Measurements from ENCODE around the gene GSPT1.
A peak's percentile ranks its signal among the peaks of the same experiment; 100 is the strongest.

GSPT1 gene

GRCh38 chr16:11915114-11915643 is 577 bp downstream of the GSPT1 start:
- Histone ChIP-seq H3K4me3 (ENCODE audit: insufficient read depth, low read length, poor library complexity, severe bottlenecking) (peak overlapping the region; percentile 77), H3K36me3 (ENCODE audit: low read length) (0 out of 2 replicates have a peak, but pooled peaks cover 2% of the 10 kb centered on the region), H3F3A (ENCODE audit: insufficient read depth) (no peaks in the 10 kb centered on the region), H3K4me2 (ENCODE audit: low read depth, low read length, poor library complexity, severe bottlenecking) (peak overlapping the region; percentile 92), H3K9me3 (ENCODE audit: insufficient read depth, low read length) (no peaks in the 10 kb centered on the region), H3K27ac (ENCODE audit: low read depth, low read length) (peak overlapping the region; percentile 49), H4K20me1 (ENCODE audit: low read depth, low read length) (peaks cover 26% of the 10 kb centered on the region; the same call in 1 of the 2 replicates), H3K9me2 (replicated peaks; ENCODE audit: insufficient read depth, low read length) (no peaks in the 10 kb centered on the region), H3K79me2 (ENCODE audit: insufficient read depth, low read length) (peaks cover 55% of the 10 kb centered on the region), H3K27me3 (ENCODE audit: low read length) (no peaks in the 10 kb centered on the region), H3K9ac (ENCODE audit: low read length) (peak overlapping the region; percentile 73), H2AFZ (ENCODE audit: low read depth, low read length, severe bottlenecking) (no peak overlapping the region)
- TF ChIP-seq, protein P1, sequence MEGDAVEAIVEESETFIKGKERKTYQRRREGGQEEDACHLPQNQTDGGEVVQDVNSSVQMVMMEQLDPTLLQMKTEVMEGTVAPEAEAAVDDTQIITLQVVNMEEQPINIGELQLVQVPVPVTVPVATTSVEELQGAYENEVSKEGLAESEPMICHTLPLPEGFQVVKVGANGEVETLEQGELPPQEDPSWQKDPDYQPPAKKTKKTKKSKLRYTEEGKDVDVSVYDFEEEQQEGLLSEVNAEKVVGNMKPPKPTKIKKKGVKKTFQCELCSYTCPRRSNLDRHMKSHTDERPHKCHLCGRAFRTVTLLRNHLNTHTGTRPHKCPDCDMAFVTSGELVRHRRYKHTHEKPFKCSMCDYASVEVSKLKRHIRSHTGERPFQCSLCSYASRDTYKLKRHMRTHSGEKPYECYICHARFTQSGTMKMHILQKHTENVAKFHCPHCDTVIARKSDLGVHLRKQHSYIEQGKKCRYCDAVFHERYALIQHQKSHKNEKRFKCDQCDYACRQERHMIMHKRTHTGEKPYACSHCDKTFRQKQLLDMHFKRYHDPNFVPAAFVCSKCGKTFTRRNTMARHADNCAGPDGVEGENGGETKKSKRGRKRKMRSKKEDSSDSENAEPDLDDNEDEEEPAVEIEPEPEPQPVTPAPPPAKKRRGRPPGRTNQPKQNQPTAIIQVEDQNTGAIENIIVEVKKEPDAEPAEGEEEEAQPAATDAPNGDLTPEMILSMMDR (IDR thresholded peaks at IDR 0.05; ENCODE audit: insufficient read depth, low read length, poor library complexity, severe bottlenecking): no peak
- TF ChIP-seq EZH2phosphoT487 (conservative IDR thresholded peaks at IDR 0.05; ENCODE audit: low read length): no peak

DNA sequence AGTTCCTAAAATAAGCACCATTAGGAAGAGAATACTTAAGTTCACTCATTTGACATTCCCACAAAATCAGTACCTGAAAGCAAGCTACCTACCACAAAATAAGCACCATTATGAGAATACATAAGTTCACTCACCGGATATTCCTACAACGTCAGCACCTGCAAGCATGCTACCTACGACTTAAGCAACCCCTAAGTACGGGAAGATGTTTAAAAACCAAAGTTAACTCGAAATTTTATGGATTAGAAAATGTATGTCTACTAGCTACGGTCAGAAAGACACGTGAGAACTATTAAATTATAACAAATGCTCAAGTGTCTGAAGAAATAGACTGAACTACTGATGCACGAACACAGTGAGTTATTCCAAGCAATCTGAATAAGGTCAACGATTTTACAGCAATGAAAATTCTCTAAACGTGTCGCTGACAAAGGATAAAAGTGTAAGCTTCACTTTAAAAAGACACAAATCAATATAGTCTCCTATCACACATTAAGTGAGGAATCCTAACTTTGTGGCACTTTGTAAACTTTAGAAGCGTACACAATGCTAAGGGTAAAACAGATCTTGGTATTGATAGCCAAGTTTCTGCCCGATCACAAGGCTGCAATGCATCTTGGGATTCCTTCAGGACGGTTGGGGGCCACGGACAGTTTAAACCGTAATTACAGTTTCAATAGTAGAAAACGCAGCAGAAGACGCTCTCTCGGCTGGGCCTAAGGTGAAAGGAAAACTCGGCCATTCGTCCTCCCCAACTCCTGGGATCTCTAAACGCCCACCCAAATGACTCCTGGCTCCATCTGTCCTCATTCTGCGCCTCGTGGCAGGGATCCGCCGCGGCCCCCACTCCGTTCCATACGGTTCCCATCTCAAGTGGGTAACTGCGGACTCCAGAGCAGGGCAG is 1.3 kb downstream of the GSPT1 start:
- H3K9me3 ChIP-seq (ENCODE audit: insufficient read depth, low read length): no peaks in the 10 kb centered on the region
- H3K4me3 ChIP-seq (ENCODE audit: insufficient read depth, low read length, poor library complexity, severe bottlenecking): peak overlapping the region; percentile 77
- H3K79me2 ChIP-seq (ENCODE audit: insufficient read depth, low read length): peaks cover 62% of the 10 kb centered on the region
- TF ChIP-seq EZH2phosphoT487 (conservative IDR thresholded peaks at IDR 0.05; ENCODE audit: low read length): no peak
- TF ChIP-seq, protein P1 (IDR thresholded peaks at IDR 0.05; ENCODE audit: insufficient read depth, low read length, poor library complexity, severe bottlenecking): no peak
- H4K20me1 ChIP-seq (ENCODE audit: low read depth, low read length): peaks cover 27% of the 10 kb centered on the region; the same call in 1 of the 2 replicates
- H3K36me3 ChIP-seq (ENCODE audit: low read length): 0 out of 2 replicates have a peak, but pooled peaks cover 4% of the 10 kb centered on the region
- peak overlapping the region; percentile 92 for H3K4me2 ChIP-seq (ENCODE audit: low read depth, low read length, poor library complexity, severe bottlenecking)
- H3F3A ChIP-seq (ENCODE audit: insufficient read depth): no peaks in the 10 kb centered on the region
- H3K27me3 ChIP-seq (ENCODE audit: low read length): no peaks in the 10 kb centered on the region
- no peaks in the 10 kb centered on the region for H3K9me2 ChIP-seq (replicated peaks; ENCODE audit: insufficient read depth, low read length)
- peak overlapping the region; percentile 49 for H3K27ac ChIP-seq (ENCODE audit: low read depth, low read length)
- H3K9ac ChIP-seq (ENCODE audit: low read length): peak overlapping the region; percentile 73
- H2AFZ ChIP-seq (ENCODE audit: low read depth, low read length, severe bottlenecking): no peak overlapping the region

GRCh38 chr16:11913425-11914079 is 2.2 kb downstream of the GSPT1 start:
- peak overlapping the region; percentile 92 for H3K4me2 ChIP-seq (ENCODE audit: low read depth, low read length, poor library complexity, severe bottlenecking)
- no peak overlapping the region for H2AFZ ChIP-seq (ENCODE audit: low read depth, low read length, severe bottlenecking)
- H3F3A ChIP-seq (ENCODE audit: insufficient read depth): no peaks in the 10 kb centered on the region
- TF ChIP-seq, protein P1 (IDR thresholded peaks at IDR 0.05; ENCODE audit: insufficient read depth, low read length, poor library complexity, severe bottlenecking): no peak
- TF ChIP-seq EZH2phosphoT487 (conservative IDR thresholded peaks at IDR 0.05; ENCODE audit: low read length): no peak
- H3K9me2 ChIP-seq (replicated peaks; ENCODE audit: insufficient read depth, low read length): no peaks in the 10 kb centered on the region
- no peaks in the 10 kb centered on the region for H3K9me3 ChIP-seq (ENCODE audit: insufficient read depth, low read length)
- no peaks in the 10 kb centered on the region for H3K27me3 ChIP-seq (ENCODE audit: low read length)
- H3K27ac ChIP-seq (ENCODE audit: low read depth, low read length): peak overlapping the region; percentile 49; the same call in 1 of the 2 replicates
- peak overlapping the region; percentile 77 for H3K4me3 ChIP-seq (ENCODE audit: insufficient read depth, low read length, poor library complexity, severe bottlenecking)
- H3K9ac ChIP-seq (ENCODE audit: low read length): peak overlapping the region; percentile 73
- 0 out of 2 replicates have a peak, but pooled peaks cover 4% of the 10 kb centered on the region for H3K36me3 ChIP-seq (ENCODE audit: low read length)
- H4K20me1 ChIP-seq (ENCODE audit: low read depth, low read length): peaks cover 27% of the 10 kb centered on the region; the same call in 1 of the 2 replicates
- peaks cover 71% of the 10 kb centered on the region for H3K79me2 ChIP-seq (ENCODE audit: insufficient read depth, low read length)
